Effector memory CD8-positive, alpha-beta T cell (primary cell): ENCODE results near the gene GNLY.
"Not testable (repeated sequence)": the region's sequence is repeated elsewhere in the genome, so short reads cannot be mapped to it uniquely, and the experiment has no call there.

Experiments used
- ATAC-seq: fragments of 150-1000 bp; cut with Tn5 transposase; replicated peaks from 2 replicates; pipeline ENCODE4 v1.10.0; 2021; ENCODE audit warnings: mild to moderate bottlenecking, moderate library complexity
- DNase-seq, 3 experiments: peaks; one replicate each; pipeline ENCODE4 v3.0.0; 2021
- H3K27ac Mint-ChIP-seq, 2 donors: one replicate each; pipeline ENCODE4 v1.8.0; 2022; ENCODE audit warnings: mild to moderate bottlenecking in 2 of 2, mixed read lengths in 2 of 2, moderate library complexity in 2 of 2
- H3K27me3 Mint-ChIP-seq, 2 donors: one replicate each; pipeline ENCODE4 v1.8.0; 2022; ENCODE audit warnings: mixed read lengths in 2 of 2
- H3K36me3 Mint-ChIP-seq: one replicate; pipeline ENCODE4 v1.8.0; 2022; ENCODE audit warnings: mild to moderate bottlenecking, moderate library complexity, mixed read lengths; ENCODE audit not compliant: insufficient read depth
- H3K4me1 Mint-ChIP-seq, 2 donors: one replicate each; pipeline ENCODE4 v1.8.0; 2022; ENCODE audit warnings: low read depth in 2 of 2, mixed read lengths in 2 of 2
- H3K4me3 Mint-ChIP-seq, 2 donors: one replicate each; pipeline ENCODE4 v1.8.0; 2022; ENCODE audit warnings: mild to moderate bottlenecking in 2 of 2, mixed read lengths in 2 of 2, moderate library complexity in 2 of 2
- H3K9me3 Mint-ChIP-seq, 2 donors: one replicate each; pipeline ENCODE4 v1.8.0; 2022; ENCODE audit warnings: mixed read lengths in 2 of 2

Gene GNLY

GRCh38 chr2:85668857-85669142 lies 25.4 kb upstream of the GNLY start:
- ATAC-seq: no peak
- Mint-ChIP-seq H3K4me1 (no peaks in the 10 kb centered on the region), H3K36me3 (no peaks in the 10 kb centered on the region), H3K9me3 (no peaks in the 10 kb centered on the region), H3K27me3 (peaks cover 0 to 13% of the 10 kb centered on the region in 2 donors), H3K4me3 (no peak overlapping the region), H3K27ac (no peak overlapping the region)
- no peak for DNase-seq

GRCh38 chr2:85669549-85669948 lies 24.6 kb upstream of the GNLY start:
- DNase-seq: no peak
- Mint-ChIP-seq H3K9me3 (no peaks in the 10 kb centered on the region), H3K4me1 (no peaks in the 10 kb centered on the region), H3K27me3 (peaks cover 0 to 13% of the 10 kb centered on the region in 2 donors), H3K27ac (no peak overlapping the region), H3K4me3 (no peak overlapping the region), H3K36me3 (no peaks in the 10 kb centered on the region)
- no peak for ATAC-seq

- H3K4me1 Mint-ChIP-seq, H3K36me3 Mint-ChIP-seq, H3K27ac Mint-ChIP-seq, H3K9me3 Mint-ChIP-seq, DNase-seq, ATAC-seq, H3K4me3 Mint-ChIP-seq: not testable (repeated sequence)
- H3K27me3 Mint-ChIP-seq: peaks cover 8 to 13% of the 10 kb centered on the region in 2 donors
These were observed 23.7 kb upstream of the GNLY start for GRCh38 chr2:85670416-85670815.

GRCh38 chr2:85672456-85672855 lies 21.7 kb upstream of the GNLY start:
- no peak overlapping the region for H3K4me3 Mint-ChIP-seq
- no peaks in the 10 kb centered on the region for H3K4me1 Mint-ChIP-seq
- H3K27ac Mint-ChIP-seq: no peak overlapping the region
- no peaks in the 10 kb centered on the region for H3K9me3 Mint-ChIP-seq
- no peak for DNase-seq
- H3K27me3 Mint-ChIP-seq: peaks cover 0 to 9% of the 10 kb centered on the region in 2 donors
- no peaks in the 10 kb centered on the region for H3K36me3 Mint-ChIP-seq
- no peak for ATAC-seq

- H3K4me3 Mint-ChIP-seq: no peak overlapping the region
- H3K9me3 Mint-ChIP-seq: no peaks in the 10 kb centered on the region
- peaks cover under 1 to 2% of the 10 kb centered on the region in 2 donors for H3K4me1 Mint-ChIP-seq
These were observed 20.3 kb upstream of the GNLY start for GRCh38 chr2:85673716-85674375.

GRCh38 chr2:85674417-85674816 lies 19.7 kb upstream of the GNLY start:
- peaks cover 2 to 5% of the 10 kb centered on the region in 2 donors for H3K4me1 Mint-ChIP-seq
- no peak overlapping the region for H3K27ac Mint-ChIP-seq
- peaks cover 0 to 9% of the 10 kb centered on the region in 2 donors for H3K27me3 Mint-ChIP-seq
- H3K4me3 Mint-ChIP-seq: no peak overlapping the region
- H3K36me3 Mint-ChIP-seq: peaks cover 3% of the 10 kb centered on the region
- ATAC-seq (no peak), DNase-seq (no peak)
- no peaks in the 10 kb centered on the region for H3K9me3 Mint-ChIP-seq

More at GRCh38 chr2:85673716-85674375, 20.3 kb upstream of the GNLY start:
- peaks cover 3% of the 10 kb centered on the region for H3K36me3 Mint-ChIP-seq
- peaks cover 0 to 9% of the 10 kb centered on the region in 2 donors for H3K27me3 Mint-ChIP-seq
- ATAC-seq (no peak), DNase-seq (no peak)
- no peak overlapping the region for H3K27ac Mint-ChIP-seq

GRCh38 chr2:85675427-85675826 lies 18.7 kb upstream of the GNLY start:
- no peak overlapping the region for H3K4me3 Mint-ChIP-seq
- ATAC-seq (no peak), DNase-seq (no peak)
- H3K36me3 Mint-ChIP-seq: peaks cover 3% of the 10 kb centered on the region
- peaks cover 0 to 9% of the 10 kb centered on the region in 2 donors for H3K27me3 Mint-ChIP-seq
- peaks cover 5% of the 10 kb centered on the region in 2 donors for H3K4me1 Mint-ChIP-seq
- no peak overlapping the region for H3K27ac Mint-ChIP-seq
- H3K9me3 Mint-ChIP-seq: no peaks in the 10 kb centered on the region

- Mint-ChIP-seq H3K4me3 (no peak overlapping the region), H3K27me3 (peaks cover 0 to 9% of the 10 kb centered on the region in 2 donors), H3K27ac (no peak overlapping the region), H3K4me1 (peaks cover 9 to 10% of the 10 kb centered on the region in 2 donors), H3K9me3 (no peaks in the 10 kb centered on the region), H3K36me3 (peaks cover 3% of the 10 kb centered on the region)
- ATAC-seq: no peak
- DNase-seq: no peak
These were observed 18.2 kb upstream of the GNLY start for GRCh38 chr2:85675866-85676548.

- H3K27me3 Mint-ChIP-seq: peaks cover 0 to 9% of the 10 kb centered on the region in 2 donors
- no peak overlapping the region for H3K27ac Mint-ChIP-seq
- peaks cover 14 to 19% of the 10 kb centered on the region in 2 donors for H3K4me1 Mint-ChIP-seq
- ATAC-seq (no peak), DNase-seq (no peak)
- peaks cover 3% of the 10 kb centered on the region for H3K36me3 Mint-ChIP-seq
- no peaks in the 10 kb centered on the region for H3K9me3 Mint-ChIP-seq
- H3K4me3 Mint-ChIP-seq: no peak overlapping the region
These were observed 15.8 kb upstream of the GNLY start for GRCh38 chr2:85678377-85678776.

- no peaks in the 10 kb centered on the region for H3K9me3 Mint-ChIP-seq
- DNase-seq: peak; percentile 76 to 83 (median 76)
- H3K36me3 Mint-ChIP-seq: peaks cover 3% of the 10 kb centered on the region
- ATAC-seq: peak; percentile 95
- peaks cover 14 to 21% of the 10 kb centered on the region in 2 donors for H3K4me1 Mint-ChIP-seq
- H3K4me3 Mint-ChIP-seq: peak overlapping the region; percentile 13 to 45
- H3K27ac Mint-ChIP-seq: peak overlapping the region in 1 of 2 donors; percentile 82
- H3K27me3 Mint-ChIP-seq: peaks cover 0 to 9% of the 10 kb centered on the region in 2 donors
These were observed 15.1 kb upstream of the GNLY start for GRCh38 chr2:85678794-85679672.

GRCh38 chr2:85680707-85681371 lies 13.3 kb upstream of the GNLY start:
- H3K27ac Mint-ChIP-seq: peak overlapping the region; percentile 9 to 82

GRCh38 chr2:85681372-85681763 lies 12.8 kb upstream of the GNLY start:
- Mint-ChIP-seq H3K27me3 (no peaks in the 10 kb centered on the region), H3K4me3 (peak overlapping the region; percentile 50 to 65), H3K9me3 (no peaks in the 10 kb centered on the region), H3K4me1 (peaks cover 14 to 21% of the 10 kb centered on the region in 2 donors), H3K36me3 (peaks cover 3% of the 10 kb centered on the region), H3K27ac (peak overlapping the region; percentile 9 to 82)
- no peak for ATAC-seq
- DNase-seq: no peak

More at GRCh38 chr2:85680707-85681371, 13.3 kb upstream of the GNLY start:
- H3K4me1 Mint-ChIP-seq: peaks cover 14 to 21% of the 10 kb centered on the region in 2 donors
- no peaks in the 10 kb centered on the region for H3K27me3 Mint-ChIP-seq
- H3K9me3 Mint-ChIP-seq: no peaks in the 10 kb centered on the region
- no peak for ATAC-seq
- no peak for DNase-seq
- peaks cover 3% of the 10 kb centered on the region for H3K36me3 Mint-ChIP-seq
- H3K4me3 Mint-ChIP-seq: peak overlapping the region; percentile 50 to 65

- Mint-ChIP-seq H3K4me1 (peaks cover 14 to 21% of the 10 kb centered on the region in 2 donors), H3K27me3 (no peaks in the 10 kb centered on the region), H3K4me3 (peak overlapping the region; percentile 50 to 65), H3K9me3 (no peaks in the 10 kb centered on the region), H3K27ac (no peak overlapping the region), H3K36me3 (peaks cover 3% of the 10 kb centered on the region)
- DNase-seq (no peak), ATAC-seq (no peak)
These were observed 12.4 kb upstream of the GNLY start for GRCh38 chr2:85681776-85682175.
